WTC11 (cell line): ENCODE measurements around the gene CCDC9.

Source experiments
- SP1 ChIP-seq: sonication (generic); formaldehyde crosslinking; conservative IDR thresholded peaks from 2 replicates; pipeline ENCODE4 v1.8.1; 2022; ENCODE audit warnings: missing genetic modification reagents
- TEAD4 ChIP-seq: sonication (generic); formaldehyde crosslinking; IDR thresholded peaks from 2 replicates; pipeline ENCODE4 v1.8.0; 2022; ENCODE audit warnings: mild to moderate bottlenecking, missing genetic modification reagents
- ZNF263 ChIP-seq: sonication (generic); formaldehyde crosslinking; IDR thresholded peaks from 2 replicates; pipeline ENCODE4 v1.8.1; 2022; ENCODE audit warnings: low read depth, mild to moderate bottlenecking, moderate library complexity, missing genetic modification reagents
- TF ChIP-seq, protein P1 (sequence below): fragments of 200-600 bp; IDR thresholded peaks from 2 replicates; pipeline ENCODE4 v1.8.0; 2022; ENCODE audit warnings: antibody characterized with exemption
- TF ChIP-seq, protein P2 (sequence below): sonication (generic); formaldehyde crosslinking; IDR thresholded peaks from 2 replicates; pipeline ENCODE4 v1.8.1; 2023; ENCODE audit warnings: mild to moderate bottlenecking, moderate library complexity, missing genetic modification reagents

DNA sequence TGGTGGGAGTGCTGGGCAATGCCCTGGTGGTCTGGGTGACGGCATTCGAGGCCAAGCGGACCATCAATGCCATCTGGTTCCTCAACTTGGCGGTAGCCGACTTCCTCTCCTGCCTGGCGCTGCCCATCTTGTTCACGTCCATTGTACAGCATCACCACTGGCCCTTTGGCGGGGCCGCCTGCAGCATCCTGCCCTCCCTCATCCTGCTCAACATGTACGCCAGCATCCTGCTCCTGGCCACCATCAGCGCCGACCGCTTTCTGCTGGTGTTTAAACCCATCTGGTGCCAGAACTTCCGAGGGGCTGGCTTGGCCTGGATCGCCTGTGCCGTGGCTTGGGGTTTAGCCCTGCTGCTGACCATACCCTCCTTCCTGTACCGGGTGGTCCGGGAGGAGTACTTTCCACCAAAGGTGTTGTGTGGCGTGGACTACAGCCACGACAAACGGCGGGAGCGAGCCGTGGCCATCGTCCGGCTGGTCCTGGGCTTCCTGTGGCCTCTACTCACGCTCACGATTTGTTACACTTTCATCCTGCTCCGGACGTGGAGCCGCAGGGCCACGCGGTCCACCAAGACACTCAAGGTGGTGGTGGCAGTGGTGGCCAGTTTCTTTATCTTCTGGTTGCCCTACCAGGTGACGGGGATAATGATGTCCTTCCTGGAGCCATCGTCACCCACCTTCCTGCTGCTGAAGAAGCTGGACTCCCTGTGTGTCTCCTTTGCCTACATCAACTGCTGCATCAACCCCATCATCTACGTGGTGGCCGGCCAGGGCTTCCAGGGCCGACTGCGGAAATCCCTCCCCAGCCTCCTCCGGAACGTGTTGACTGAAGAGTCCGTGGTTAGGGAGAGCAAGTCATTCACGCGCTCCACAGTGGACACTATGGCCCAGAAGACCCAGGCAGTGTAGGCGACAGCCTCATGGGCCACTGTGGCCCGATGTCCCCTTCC is 63.9 kb downstream of the CCDC9 start:
- TF ChIP-seq, protein P1, sequence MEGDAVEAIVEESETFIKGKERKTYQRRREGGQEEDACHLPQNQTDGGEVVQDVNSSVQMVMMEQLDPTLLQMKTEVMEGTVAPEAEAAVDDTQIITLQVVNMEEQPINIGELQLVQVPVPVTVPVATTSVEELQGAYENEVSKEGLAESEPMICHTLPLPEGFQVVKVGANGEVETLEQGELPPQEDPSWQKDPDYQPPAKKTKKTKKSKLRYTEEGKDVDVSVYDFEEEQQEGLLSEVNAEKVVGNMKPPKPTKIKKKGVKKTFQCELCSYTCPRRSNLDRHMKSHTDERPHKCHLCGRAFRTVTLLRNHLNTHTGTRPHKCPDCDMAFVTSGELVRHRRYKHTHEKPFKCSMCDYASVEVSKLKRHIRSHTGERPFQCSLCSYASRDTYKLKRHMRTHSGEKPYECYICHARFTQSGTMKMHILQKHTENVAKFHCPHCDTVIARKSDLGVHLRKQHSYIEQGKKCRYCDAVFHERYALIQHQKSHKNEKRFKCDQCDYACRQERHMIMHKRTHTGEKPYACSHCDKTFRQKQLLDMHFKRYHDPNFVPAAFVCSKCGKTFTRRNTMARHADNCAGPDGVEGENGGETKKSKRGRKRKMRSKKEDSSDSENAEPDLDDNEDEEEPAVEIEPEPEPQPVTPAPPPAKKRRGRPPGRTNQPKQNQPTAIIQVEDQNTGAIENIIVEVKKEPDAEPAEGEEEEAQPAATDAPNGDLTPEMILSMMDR, result no peak
- TF ChIP-seq SP1 (CRISPR knock-in tag), result no peak
- TF ChIP-seq ZNF263 (CRISPR knock-in tag), result no peak
- TF ChIP-seq, protein P2, sequence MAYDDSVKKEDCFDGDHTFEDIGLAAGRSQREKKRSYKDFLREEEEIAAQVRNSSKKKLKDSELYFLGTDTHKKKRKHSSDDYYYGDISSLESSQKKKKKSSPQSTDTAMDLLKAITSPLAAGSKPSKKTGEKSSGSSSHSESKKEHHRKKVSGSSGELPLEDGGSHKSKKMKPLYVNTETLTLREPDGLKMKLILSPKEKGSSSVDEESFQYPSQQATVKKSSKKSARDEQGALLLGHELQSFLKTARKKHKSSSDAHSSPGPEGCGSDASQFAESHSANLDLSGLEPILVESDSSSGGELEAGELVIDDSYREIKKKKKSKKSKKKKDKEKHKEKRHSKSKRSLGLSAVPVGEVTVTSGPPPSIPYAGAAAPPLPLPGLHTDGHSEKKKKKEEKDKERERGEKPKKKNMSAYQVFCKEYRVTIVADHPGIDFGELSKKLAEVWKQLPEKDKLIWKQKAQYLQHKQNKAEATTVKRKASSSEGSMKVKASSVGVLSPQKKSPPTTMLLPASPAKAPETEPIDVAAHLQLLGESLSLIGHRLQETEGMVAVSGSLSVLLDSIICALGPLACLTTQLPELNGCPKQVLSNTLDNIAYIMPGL (CRISPR knock-in tag), result no peak
- no peak for TF ChIP-seq TEAD4 (CRISPR knock-in tag)
